GM19240 (cell line): ENCODE measurements around the gene SRSF9.
"Not testable (repeated sequence)": the region's sequence is repeated elsewhere in the genome, so short reads cannot be mapped to it uniquely, and the experiment has no call there.

Experiments used
- DNase-seq: peaks from one replicate; pipeline ENCODE4 v3.0.0; 2011; ENCODE audit warnings: low spot score; ENCODE audit not compliant: insufficient read length

SRSF9 gene

GRCh38 chr12:120469450-120470149 is at the start of gene SRSF9:
Gene SRSF9, minus strand, starts transcription at chr12:120469748. Its CDS starts 139 bp downstream, at chr12:120469609.
- DNase-seq, result peak; percentile 93

GRCh38 chr12:120519324-120519723 is 49.8 kb upstream of the SRSF9 start:
- not testable (repeated sequence) for DNase-seq

GRCh38 chr12:120515496-120515895 is 45.9 kb upstream of the SRSF9 start:
- DNase-seq, result no peak

GRCh38 chr12:120514002-120514401 is 44.5 kb upstream of the SRSF9 start:
- DNase-seq, result no peak

GRCh38 chr12:120508537-120508936 is 39.0 kb upstream of the SRSF9 start:
- no peak for DNase-seq

- DNase-seq, result no peak
Measured at GRCh38 chr12:120504587-120504986, 35.0 kb upstream of the SRSF9 start.

- no peak for DNase-seq
Measured at GRCh38 chr12:120500581-120500980, 31.0 kb upstream of the SRSF9 start.

- no peak for DNase-seq
Measured at GRCh38 chr12:120498870-120499515, 29.4 kb upstream of the SRSF9 start.

GRCh38 chr12:120497524-120498150 is 28.1 kb upstream of the SRSF9 start:
- no peak for DNase-seq

GRCh38 chr12:120496413-120497340 is 27.1 kb upstream of the SRSF9 start:
- DNase-seq, result no peak

- peak; percentile 89 for DNase-seq
Measured at GRCh38 chr12:120495731-120496412, 26.3 kb upstream of the SRSF9 start, which contains the start of gene DYNLL1. Gene DYNLL1, plus strand, starts transcription at chr12:120496113. Its CDS starts 309 bp downstream, at chr12:120496422.

GRCh38 chr12:120495186-120495730 is 25.7 kb upstream of the SRSF9 start:
- DNase-seq, result no peak

GRCh38 chr12:120490833-120491512 is 21.4 kb upstream of the SRSF9 start:
- DNase-seq, result no peak

GRCh38 chr12:120490325-120490724 is 20.8 kb upstream of the SRSF9 start:
- no peak for DNase-seq

- DNase-seq, result no peak
Measured at GRCh38 chr12:120489018-120489417, 19.5 kb upstream of the SRSF9 start.

- DNase-seq, result no peak
Measured at GRCh38 chr12:120488057-120488640, 18.6 kb upstream of the SRSF9 start.

- DNase-seq, result not testable (repeated sequence)
Measured at GRCh38 chr12:120487552-120487951, 18.0 kb upstream of the SRSF9 start.

- no peak for DNase-seq
Measured at GRCh38 chr12:120485961-120486881, 16.7 kb upstream of the SRSF9 start.
